Dedifferentiated amniotic fluid mesenchymal stem cell (primary cell): Measurements from ENCODE around the gene MAS1L.
"Not testable (repeated sequence)": the region's sequence is repeated elsewhere in the genome, so short reads cannot be mapped to it uniquely, and the experiment has no call there.

Source experiments
- DNase-seq: peaks from one replicate; pipeline ENCODE4 v3.0.0-alpha.2; 2016; ENCODE audit errors: extremely low spot score

The MAS1L gene

DNA sequence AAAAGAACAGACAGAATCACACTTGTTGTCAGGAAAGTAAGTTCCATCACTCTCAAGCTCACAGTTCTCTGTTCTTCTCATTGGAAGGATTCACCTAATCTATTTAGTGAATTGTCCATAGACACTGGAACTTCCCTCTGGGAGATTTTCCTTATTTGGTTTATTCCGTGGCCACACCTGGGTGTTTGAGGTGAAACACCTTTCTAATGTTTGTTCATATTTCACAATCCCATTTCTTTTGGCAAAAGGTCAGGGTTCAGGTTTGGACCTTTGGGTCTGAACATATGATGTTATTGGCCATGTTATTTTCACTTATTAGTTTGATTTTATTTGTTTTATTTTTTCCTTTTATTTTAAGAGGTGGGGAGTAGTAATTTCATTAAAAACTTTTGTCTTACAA, 4.0 kb downstream of the MAS1L start:
- DNase-seq, result no peak

DNA sequence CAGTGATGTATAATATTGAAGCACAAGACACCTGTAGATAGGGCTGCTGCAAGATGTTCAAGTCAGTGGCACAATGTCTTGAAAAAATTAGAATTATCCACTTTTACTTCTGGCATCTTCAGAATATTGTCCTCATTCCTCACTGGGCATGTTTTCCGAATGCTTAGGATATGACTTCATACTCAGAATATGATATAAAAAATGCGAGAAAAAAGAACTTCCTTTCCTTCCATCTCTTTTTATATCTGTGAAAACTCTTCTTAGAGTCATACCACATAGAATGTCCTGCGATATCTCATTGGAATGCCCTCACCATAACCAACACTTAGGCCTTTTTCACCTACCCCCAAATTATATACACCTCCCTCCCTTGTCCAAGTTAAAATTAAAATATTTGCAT, 4.6 kb downstream of the MAS1L start:
- DNase-seq, result peak; percentile 42

DNA sequence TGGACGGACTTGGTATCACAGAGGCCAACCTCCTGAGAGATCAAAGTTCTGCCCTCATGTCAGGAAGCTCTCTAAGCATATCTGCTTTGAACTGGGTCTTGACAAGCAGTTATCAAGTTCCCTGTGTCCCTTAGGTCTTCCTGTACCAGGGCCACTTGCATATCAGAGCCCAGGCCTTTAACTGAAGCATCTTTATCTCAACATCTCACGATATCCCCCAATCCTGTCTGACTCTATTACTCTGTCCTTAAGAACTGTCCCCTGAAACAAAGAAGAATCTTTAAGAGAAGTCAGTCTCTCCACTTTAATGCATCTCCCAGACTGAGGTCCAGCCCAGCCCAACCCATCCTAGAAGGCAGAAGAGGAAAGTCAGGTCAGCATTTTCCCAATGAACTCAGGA, 8.2 kb downstream of the MAS1L start:
- no peak for DNase-seq

DNA sequence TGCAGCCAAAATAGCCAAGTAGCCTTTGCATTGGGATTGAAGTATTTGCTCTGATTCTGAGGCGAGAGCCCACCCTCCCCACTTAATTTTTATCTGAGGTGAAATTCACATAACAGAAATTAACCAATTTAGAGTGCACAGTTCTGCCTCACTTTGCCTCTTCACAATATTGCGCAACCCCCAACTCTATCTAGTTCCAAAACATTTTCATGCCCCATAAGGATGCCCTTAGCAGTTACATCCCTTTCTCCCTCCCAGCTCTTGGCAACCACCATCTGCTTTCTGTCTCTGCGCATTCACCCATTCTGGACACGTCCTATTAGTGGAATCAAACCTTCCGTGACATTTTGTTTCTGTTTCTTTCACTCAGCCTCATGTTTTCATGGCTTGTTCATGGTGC, 9.0 kb downstream of the MAS1L start:
- no peak for DNase-seq

DNA sequence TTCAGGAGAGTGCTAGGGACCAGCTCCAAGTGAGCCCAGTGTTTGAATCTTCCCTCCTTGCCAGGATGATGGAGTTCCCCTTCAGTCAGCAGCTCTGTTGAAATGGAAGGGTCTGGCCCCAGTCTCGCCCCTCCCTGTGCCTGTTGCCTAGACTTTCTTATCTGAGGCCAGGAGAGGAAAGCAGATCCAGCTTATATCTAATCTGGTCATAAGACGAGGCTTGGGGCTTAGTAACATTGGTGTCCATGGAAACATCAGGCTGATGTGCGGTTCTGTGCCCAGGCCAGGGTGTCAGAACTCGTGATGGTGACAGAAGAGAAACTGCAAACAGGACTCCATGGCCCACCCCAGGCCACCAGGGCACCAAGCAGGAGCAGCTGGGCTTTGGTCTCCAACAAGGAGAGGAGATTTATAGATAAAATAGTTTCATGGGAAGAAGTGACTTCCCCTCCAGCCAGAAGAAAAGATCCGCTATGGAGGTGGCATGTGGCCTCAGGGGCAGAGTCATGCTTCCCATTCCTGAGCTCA, 9.8 kb downstream of the MAS1L start:
- no peak for DNase-seq

DNA sequence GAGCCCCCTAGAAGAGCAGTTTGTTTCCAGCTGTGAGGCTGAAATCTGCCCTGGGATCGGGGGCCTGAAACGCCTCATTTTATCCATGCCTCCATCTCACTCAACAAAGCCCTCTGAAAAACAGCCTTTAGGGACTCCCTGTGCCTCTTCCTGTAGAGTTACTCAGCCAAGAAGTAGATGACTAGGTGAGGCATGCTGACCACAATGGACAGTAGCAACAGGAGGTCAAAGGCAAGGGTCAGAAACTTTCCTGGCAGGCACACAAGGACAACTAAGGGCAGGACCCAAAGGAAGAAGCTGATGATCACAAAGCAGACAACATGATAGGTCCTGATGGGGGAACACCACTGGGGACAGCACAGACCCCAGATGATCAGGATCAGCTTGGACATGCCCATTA, 12.8 kb downstream of the MAS1L start:
- no peak for DNase-seq

DNA sequence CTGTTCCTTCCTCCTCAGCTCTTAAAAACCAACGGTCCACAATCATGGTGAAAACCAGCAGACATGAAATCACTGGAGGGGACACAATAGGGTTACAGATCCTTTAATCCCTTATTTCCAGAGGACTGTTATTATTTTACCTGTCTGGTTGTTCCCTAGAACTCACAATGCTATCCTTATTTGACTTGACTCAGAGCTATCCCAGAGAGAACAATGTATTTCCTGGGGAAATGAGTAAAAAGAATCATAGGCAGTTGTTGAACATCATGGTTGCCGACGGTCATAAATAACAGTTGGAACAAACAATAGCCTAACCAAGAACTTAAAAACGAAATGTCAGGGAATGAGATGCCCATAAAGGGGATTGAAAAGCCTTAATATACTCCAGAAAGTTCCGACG, 21.5 kb downstream of the MAS1L start:
- no peak for DNase-seq

DNA sequence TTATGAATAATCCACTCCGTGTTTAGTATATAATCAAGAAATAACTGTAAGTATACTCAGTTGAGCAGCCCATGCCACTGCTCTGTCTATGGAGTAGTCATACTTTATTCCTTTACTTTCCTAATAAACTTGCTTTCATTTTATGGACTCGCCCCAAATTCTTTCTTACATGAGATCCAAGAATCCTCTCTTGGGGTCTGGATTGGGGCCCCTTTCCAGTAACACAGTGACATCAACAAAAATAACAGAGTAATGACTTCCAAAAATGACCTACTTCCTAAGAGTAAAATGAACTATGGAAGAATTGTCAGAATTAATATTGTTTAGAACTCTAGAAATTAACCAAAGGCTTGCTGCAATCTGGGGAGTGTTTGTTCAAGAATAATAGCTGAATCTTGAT, 22.0 kb downstream of the MAS1L start:
- DNase-seq, result no peak

DNA sequence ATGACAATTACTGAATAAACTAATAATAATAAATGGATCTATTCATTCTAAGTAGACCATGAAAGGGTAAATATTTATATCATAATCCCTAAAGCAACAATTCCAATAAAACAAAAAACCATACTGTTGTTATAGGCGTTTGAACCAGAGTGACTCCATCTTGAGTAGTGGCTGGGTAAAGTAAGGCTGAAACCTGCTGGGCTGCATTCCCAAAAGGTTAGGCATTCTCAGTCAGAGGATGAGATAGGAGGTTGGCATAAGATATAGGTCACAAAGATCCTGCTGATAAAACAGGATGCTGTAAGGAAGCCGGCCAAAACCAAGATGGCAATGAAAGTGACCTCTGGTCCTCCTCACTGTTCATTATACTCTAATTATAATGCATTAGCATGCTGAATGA, 22.5 kb downstream of the MAS1L start:
- DNase-seq, result no peak

DNA sequence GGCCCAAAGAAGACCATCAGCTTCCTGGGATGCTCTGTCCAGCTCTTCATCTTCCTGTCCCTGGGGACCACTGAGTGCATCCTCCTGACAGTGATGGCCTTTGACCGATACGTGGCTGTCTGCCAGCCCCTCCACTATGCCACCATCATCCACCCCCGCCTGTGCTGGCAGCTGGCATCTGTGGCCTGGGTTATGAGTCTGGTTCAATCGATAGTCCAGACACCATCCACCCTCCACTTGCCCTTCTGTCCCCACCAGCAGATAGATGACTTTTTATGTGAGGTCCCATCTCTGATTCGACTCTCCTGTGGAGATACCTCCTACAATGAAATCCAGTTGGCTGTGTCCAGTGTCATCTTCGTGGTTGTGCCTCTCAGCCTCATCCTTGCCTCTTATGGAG, 25.7 kb downstream of the MAS1L start:
- no peak for DNase-seq

DNA sequence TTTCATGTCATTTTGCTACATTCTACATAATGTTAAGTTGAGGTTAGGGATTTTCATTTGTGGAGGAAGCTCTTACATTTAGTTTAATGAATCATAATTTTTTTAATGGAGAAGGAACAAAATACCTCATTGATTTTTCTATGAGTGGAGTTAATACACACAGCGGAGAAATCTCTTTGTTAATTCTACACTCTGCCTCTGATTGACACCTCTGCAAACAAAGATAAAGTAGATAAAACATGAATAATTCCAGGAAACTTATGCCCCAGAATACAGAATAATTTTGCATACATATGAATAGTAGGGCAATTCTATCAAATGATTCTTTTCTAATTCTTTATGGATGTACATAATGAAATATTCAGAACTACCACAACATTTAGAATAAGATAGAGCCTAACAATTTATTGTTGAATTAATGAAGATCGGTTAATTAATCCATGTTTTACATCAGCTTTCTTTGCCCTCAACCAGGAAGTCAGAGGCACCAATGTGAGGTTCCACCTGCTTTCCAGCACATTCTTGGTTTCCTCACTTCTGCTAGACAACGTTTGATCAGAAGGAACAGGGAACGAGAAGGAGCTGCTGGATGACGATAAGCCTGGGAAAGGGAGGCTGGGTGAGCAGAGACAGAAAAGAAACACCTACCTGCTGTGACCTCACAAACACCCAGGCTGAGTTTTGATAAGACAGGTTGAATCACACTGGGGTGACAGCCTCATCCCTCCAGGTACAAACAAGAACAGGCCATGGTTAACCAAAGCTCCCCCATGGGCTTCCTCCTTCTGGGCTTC, 26.5 kb downstream of the MAS1L start:
- no peak for DNase-seq

DNA sequence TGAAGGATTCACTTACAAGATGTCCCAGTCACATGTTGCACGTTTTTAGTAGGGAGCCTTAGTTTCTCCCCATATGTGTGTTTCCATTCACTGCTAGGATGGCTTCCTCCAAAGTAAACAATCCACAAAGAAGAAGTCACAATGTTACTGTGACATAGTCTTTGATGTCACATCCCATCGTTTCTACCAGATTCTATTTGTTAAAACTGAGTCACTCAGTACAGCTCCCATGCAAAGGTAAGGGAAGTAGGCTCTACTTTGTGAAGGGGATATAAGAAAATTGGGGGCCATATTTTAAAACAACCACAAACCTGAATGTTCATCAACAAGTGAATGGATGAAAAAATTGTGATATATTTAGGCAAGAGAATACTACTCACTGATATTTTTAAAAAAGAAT, 30.8 kb downstream of the MAS1L start, which contains the start of the genes OR11A1 and OR2H1:
Gene OR11A1 (minus strand): TSS at position 101 of the 400 bp plus-strand sequence. CDS start 29,430 bp downstream, outside the sequence.
Gene OR2H1 (plus strand): TSS at position 185 of the 400 bp plus-strand sequence. CDS start 4,615 bp downstream, outside the sequence.
- DNase-seq, result no peak

DNA sequence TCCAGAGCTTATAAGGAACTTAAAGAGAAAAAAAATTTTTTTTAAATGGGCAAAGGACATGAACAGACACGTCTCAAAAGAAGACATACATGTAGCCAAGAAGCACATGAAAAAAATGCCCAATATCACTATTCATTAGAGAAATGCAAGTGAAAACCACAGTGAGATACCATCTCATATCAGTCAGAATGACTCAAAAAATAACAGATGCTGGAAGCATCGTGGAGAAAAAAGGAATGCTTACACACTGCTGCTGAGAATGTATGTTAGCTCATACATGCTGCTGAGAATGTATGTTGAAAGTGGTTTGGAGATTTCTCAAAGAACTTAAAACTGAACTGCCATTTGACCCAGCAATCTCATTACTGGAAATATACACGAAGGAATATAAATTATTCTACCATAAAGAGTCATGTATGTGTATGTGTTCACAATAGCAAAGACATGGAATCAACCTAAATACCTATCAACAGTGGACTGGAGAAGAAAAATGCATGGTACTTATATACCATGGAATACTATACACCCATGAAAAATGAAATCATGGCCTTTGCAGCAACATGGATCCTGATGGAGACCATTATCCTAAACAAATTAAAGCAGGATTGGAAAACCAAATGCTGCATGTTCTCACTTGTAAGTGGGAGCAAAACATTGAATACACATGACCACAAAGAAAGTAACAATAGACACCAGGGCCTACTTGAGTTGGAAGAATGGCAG, 36.1 kb downstream of the MAS1L start:
- DNase-seq, result peak; percentile 17

DNA sequence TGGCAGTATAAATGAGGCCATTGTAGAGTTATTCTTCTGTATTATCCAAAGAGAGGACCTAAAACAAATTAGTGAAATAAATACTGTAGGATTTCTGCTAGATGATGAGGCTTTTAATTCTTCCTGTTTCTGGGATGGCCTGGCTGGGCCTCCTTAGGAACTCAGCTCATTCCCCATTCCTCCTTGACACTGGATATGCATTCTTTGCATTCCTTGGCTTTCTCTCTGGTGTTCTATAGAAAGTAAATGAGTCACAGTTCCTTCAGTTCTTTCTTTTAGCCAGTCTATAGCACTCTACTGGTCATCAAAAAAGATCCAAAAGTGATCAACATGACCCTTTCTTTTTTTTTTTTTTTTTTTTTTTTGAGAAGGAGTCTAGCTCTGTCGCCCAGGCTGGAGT, 40.1 kb downstream of the MAS1L start:
- peak; percentile 38 for DNase-seq

DNA sequence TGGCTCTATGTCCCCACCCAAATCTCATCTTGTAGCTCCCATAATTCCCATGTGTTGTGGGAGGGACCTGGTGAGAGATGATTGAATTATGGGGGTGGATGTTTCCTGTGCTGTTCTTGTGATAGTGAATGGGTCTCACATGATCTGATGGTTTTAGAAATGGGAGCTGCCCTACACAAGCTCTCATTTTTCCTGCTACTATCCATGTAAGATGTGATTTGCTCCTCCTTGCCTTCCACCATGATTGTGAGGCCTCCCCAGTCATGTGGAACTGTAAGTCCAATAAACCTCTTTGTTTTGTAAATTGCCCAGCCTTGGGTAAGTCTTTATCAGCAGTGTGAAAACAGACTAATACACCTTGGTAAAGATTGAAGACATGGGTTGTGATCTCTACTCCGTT, 43.7 kb downstream of the MAS1L start:
- DNase-seq, result not testable (repeated sequence)

DNA sequence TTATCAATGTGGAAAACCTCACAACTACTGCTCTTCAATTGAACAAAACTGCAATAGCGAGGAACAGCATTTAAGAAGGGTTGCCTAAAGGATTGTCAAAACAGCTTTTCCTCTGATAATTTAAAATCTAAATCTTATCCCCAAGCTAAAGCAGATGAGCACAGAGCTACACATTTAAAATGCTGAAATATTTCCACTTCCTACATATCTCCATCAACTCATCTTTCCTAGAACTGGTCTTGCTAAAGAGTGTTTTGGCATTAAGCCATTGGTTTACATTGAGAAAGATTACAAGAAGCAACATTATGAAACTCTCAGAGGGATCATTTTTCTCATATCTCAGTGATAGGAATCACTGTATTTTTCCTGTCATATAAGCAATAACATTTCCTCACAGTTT, 45.0 kb downstream of the MAS1L start:
- no peak for DNase-seq

DNA sequence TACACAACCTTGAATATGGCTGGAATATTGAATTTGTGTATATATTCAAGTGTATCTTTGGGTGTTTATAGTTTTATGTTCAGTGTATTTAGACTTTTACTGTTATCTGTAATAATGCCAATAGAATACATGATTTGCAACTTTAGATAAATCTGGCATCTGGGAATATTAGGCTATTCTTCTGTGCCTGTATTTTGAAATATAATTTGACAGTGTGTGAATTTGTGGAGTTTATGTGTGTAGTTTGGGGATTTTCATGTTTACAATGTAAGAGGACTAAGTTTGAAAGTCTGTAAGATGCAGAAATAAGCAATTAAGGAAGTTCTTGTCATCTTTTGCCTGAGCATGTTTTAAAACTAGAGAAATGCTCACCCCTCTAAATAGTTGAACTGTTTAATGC, 48.8 kb downstream of the MAS1L start, which contains the start of gene OR10C1:
Gene OR10C1 (plus strand): TSS at position 301 of the 400 bp plus-strand sequence. CDS start 710 bp downstream, outside the sequence.
- no peak for DNase-seq

DNA sequence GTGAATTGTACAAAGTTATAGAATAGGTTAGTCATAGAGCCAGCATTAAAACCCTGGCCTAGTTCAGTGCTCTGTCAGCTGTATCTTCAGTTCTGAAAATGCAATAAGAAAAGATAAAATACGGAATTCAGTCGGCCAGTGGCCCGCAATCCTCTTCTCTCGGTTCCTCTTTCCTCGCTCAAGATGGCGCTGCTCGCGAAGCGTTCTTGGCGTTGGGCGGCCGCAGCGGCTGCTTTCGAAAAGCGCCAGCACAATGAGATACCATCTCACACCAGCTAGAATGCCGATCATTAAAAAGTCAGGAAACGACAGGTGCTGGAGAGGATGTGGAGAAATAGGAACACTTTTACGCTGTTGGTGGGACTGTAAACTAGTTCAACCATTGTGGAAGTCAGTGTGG, 51.0 kb downstream of the MAS1L start:
- not testable (repeated sequence) for DNase-seq
